GM12878 (cell line): ENCODE data around the gene ZDHHC14. TPM values are rescaled to one million over a fixed set of nuclear protein-coding genes. Genes with fewer than 3 reads are reported as not detected.

Experiments used
- ATAC-seq: fragments of 200-7000 bp; cut with Tn5 transposase; 3 replicates; pipeline ENCODE4 v1.9.1; 2020; ENCODE audit warnings: mild to moderate bottlenecking, moderate library complexity
- BruUV-seq: library from RNA; stranded (reverse); fragments of 400-500 nt; replicated peaks from 2 replicates; lab custom pipeline; 2021; lab: Mats Ljungman, UMichigan
- CTCF ChIA-PET: fragments of 300-600 bp; sonication (Branson Sonifier 250); formaldehyde crosslinking; extraction: SDS; loops from one replicate; lab custom pipeline; 2021; ENCODE audit warnings: inconsistent platforms; lab: Yijun Ruan, JAX
- POLR2A ChIA-PET: fragments of 350-600 bp; formaldehyde crosslinking; extraction: SDS; loops from one replicate; lab custom pipeline; 2021; ENCODE audit warnings: inconsistent platforms; lab: Charles Lee
- RAD21 ChIA-PET: fragments of 300-600 bp; sonication (Branson Sonifier 250); formaldehyde crosslinking; loops from one replicate; lab custom pipeline; 2023; ENCODE audit warnings: antibody characterized with exemption; ENCODE audit not compliant: unreplicated experiment; lab: Charles Lee
- SMC1A ChIA-PET: fragments of 300-600 bp; sonication (Branson Sonifier 250); formaldehyde crosslinking; loops from one replicate; lab custom pipeline; 2023; ENCODE audit not compliant: unreplicated experiment, uncharacterized antibody; lab: Charles Lee
- DNase-seq: peaks from one replicate; pipeline ENCODE4 v3.0.0-alpha.2; 2011; ENCODE audit warnings: low read depth, low spot score
- FAIRE-seq: peaks from 3 replicates; lab custom pipeline; 2011; peaks lifted over from hg19 to GRCh38; lab: Jason Lieb, UNC
- H2AFZ ChIP-seq: 2 replicates; pipeline ENCODE4 v1.6.0; 2011; ENCODE audit warnings: low read depth, low read length, control low read depth; ENCODE audit not compliant: control insufficient read depth
- H3K27ac ChIP-seq: 2 replicates; pipeline ENCODE4 v1.5.1; 2011; ENCODE audit warnings: control low read depth; ENCODE audit not compliant: control insufficient read depth, insufficient read depth
- H3K27me3 ChIP-seq, 2 experiments: replicated peaks in 1 of 2; 2 replicates each; pipeline versions ENCODE4 v1.6.0 to v1.6.1; 2011; ENCODE audit warnings: low read length in 1 of 2; ENCODE audit not compliant: control insufficient read depth in 2 of 2, insufficient read depth in 2 of 2
- H3K36me3 ChIP-seq, 2 experiments: 2 replicates each; pipeline ENCODE4 v1.5.1; 2011; ENCODE audit warnings: low read length in 1 of 2; ENCODE audit not compliant: control insufficient read depth in 2 of 2, insufficient read depth in 2 of 2
- H3K4me1 ChIP-seq: 2 replicates; pipeline ENCODE4 v1.6.1; 2011; ENCODE audit warnings: mild to moderate bottlenecking, low read length, moderate library complexity, mixed read lengths; ENCODE audit not compliant: control insufficient read depth, insufficient read depth
- H3K4me2 ChIP-seq: 2 replicates; pipeline ENCODE4 v1.6.0; 2011; ENCODE audit warnings: control low read depth; ENCODE audit not compliant: control insufficient read depth, insufficient read depth
- H3K4me3 ChIP-seq: fragments of 200-600 bp; sonication (generic); 2 replicates; pipeline ENCODE4 v1.5.1; 2016
- H3K79me2 ChIP-seq: 2 replicates; pipeline ENCODE4 v1.6.0; 2011; ENCODE audit warnings: low read length; ENCODE audit not compliant: control insufficient read depth, insufficient read depth
- H3K9ac ChIP-seq: 2 replicates; pipeline ENCODE4 v1.8.0; 2011; ENCODE audit warnings: low read length, control low read depth, mixed read lengths; ENCODE audit not compliant: control insufficient read depth, insufficient read depth
- H3K9me3 ChIP-seq: replicated peaks from 3 replicates; pipeline ENCODE4 v1.5.1; 2011; ENCODE audit warnings: mild to moderate bottlenecking, low read length; ENCODE audit not compliant: control insufficient read depth, insufficient read depth
- H4K20me1 ChIP-seq: 2 replicates; pipeline ENCODE4 v1.6.0; 2011; ENCODE audit not compliant: control insufficient read depth, insufficient read depth
- BCL11A ChIP-seq: IDR thresholded peaks from 2 replicates; pipeline ENCODE4 v1.6.1; 2011; ENCODE audit warnings: low read depth, low read length
- BCLAF1 ChIP-seq: fragments of 450-650 bp; IDR thresholded peaks from 2 replicates; pipeline ENCODE4 v1.6.1; 2017; ENCODE audit warnings: antibody characterized with exemption, mild to moderate bottlenecking, moderate library complexity
- GATAD2B ChIP-seq: fragments of 450-650 bp; conservative IDR thresholded peaks from 2 replicates; pipeline ENCODE4 v1.6.1; 2017; ENCODE audit warnings: low read depth, mild to moderate bottlenecking, moderate library complexity
- JUNB ChIP-seq: IDR thresholded peaks from 2 replicates; pipeline ENCODE4 v1.6.1; 2016; ENCODE audit warnings: antibody characterized with exemption, mild to moderate bottlenecking
- KAT2A ChIP-seq: conservative IDR thresholded peaks from 2 replicates; pipeline ENCODE4 v1.6.1; 2011; ENCODE audit warnings: low read depth, low read length; ENCODE audit not compliant: control insufficient read depth
- NKRF ChIP-seq: fragments of 450-650 bp; conservative IDR thresholded peaks from 2 replicates; pipeline ENCODE4 v1.6.1; 2017; ENCODE audit warnings: mild to moderate bottlenecking, moderate library complexity
- ZBTB4 ChIP-seq: fragments of 450-650 bp; formaldehyde crosslinking; IDR thresholded peaks from 2 replicates; pipeline ENCODE4 v1.4.0; 2022; ENCODE audit warnings: mild to moderate bottlenecking, moderate library complexity
- ZNF384 ChIP-seq: IDR thresholded peaks from 2 replicates; pipeline ENCODE4 v1.6.1; 2012; ENCODE audit warnings: low read depth, mild to moderate bottlenecking, low read length, improper control_type of control experiment, borderline replicate concordance
- ZSCAN29 ChIP-seq: fragments of 450-650 bp; IDR thresholded peaks from 2 replicates; pipeline ENCODE4 v1.6.1; 2017; ENCODE audit warnings: mild to moderate bottlenecking, moderate library complexity
- WGBS: methylation state at CpG from one replicate; pipeline ENCODE4 v1.1.6; 2016; ENCODE audit warnings: low lambda C conversion rate; ENCODE audit not compliant: insufficient replicate concordance, insufficient coverage; ENCODE audit errors: missing lambda C conversion rate; 5-methylcytosine and 5-hydroxymethylcytosine counted together
- in situ Hi-C: fragments of 300-500 bp; cut with MboI; formaldehyde crosslinking; loops from 9 replicates; pipeline ENCODE4 v1.14.3; 2018; ENCODE audit warnings: mixed read lengths
- intact Hi-C: fragments of 100-400 bp; cut with micrococcal nuclease; formaldehyde crosslinking; loops from one replicate; pipeline ENCODE4 v1.14.2; 2022; ENCODE audit not compliant: unreplicated experiment
- polyA plus RNA-seq, 11 experiments: library from polyadenylated mRNA; depleted of rRNA in 4 of 11; unstranded in 6 of 11; stranded (reverse) in 5 of 11; fragments of >200 nt; fragmentation: Nextera tagmentation in 4 of 11; fragmentation: Illumina TruSeq in 1 of 11; extraction: Ambion mirVana in 4 of 11; extraction: Trizol in 1 of 11; gene quantifications; 1 replicate in 1 of 11; 2 replicates in 10 of 11; pipeline versions ENCODE4 v1.2.1 to v1.2.3, GENCODE V29; 2011 to 2016; ENCODE audit warnings: inconsistent platforms in 2 of 11, missing spikeins in 2 of 11, low read depth in 1 of 11
- total RNA-seq, 4 experiments: library from RNA; depleted of rRNA in 3 of 4; stranded (reverse); fragments of >200 nt in 3 of 4; fragmentation: Illumina TruSeq in 1 of 4; extraction: Trizol in 1 of 4; gene quantifications; 2 replicates each; pipeline versions ENCODE4 v1.2.1 to v1.2.3, GENCODE V29; 2013 to 2021

The ZDHHC14 gene
- total and polyA plus RNA-seq, 10 of the 15 experiments (the other 5 are each of a cell fraction or from before 2014, with no cell fraction given): 0.15 to 16.0 (median 0.76) TPM; not detected in 1

- whole genome bisulfite sequencing: 75% methylated on average over 8 of the region's 8 CpGs
- no peaks in the 10 kb centered on the region for H3K79me2 ChIP-seq
- H3K9me3 ChIP-seq: no peaks in the 10 kb centered on the region; the same call in 2 of the 3 replicates
- TF ChIP-seq ZSCAN29 (no peak), ZBTB4 (CRISPR knock-in tag) (no peak)
- BruUV-seq: no TSS peak
- H3K9ac ChIP-seq: no peak overlapping the region
- DNase-seq (no peak), ATAC-seq (no peak), FAIRE-seq (no peak)
- H3K4me3 ChIP-seq: no peak overlapping the region
- in situ Hi-C loops: loop anchor here (5.0 kb wide), 1 partner anchor 352 kb away; the partner anchor contains the start of gene TMEM242
- H3K36me3 ChIP-seq: no peaks in the 10 kb centered on the region; a peak in 1 of 4 replicates
- peaks cover 0 to 2% of the 10 kb centered on the region in 2 experiments; a peak in 1 of 4 replicates for H3K27me3 ChIP-seq
- no peak overlapping the region for H3K27ac ChIP-seq
- ChIA-PET SMC1A (no interaction called here), CTCF (no interaction called here), POLR2A (no interaction called here), RAD21 (no interaction called here)
- intact Hi-C loops: no loop called here
- H2AFZ ChIP-seq: no peak overlapping the region
- H3K4me2 ChIP-seq: no peak overlapping the region
- H4K20me1 ChIP-seq: no peaks in the 10 kb centered on the region
- H3K4me1 ChIP-seq: no peaks in the 10 kb centered on the region
Observed at GRCh38 chr6:157674061-157674460, 293.1 kb downstream of the ZDHHC14 start.

- intact Hi-C loops: no loop called here
- ChIA-PET CTCF (no interaction called here), POLR2A (no interaction called here), RAD21 (no interaction called here), SMC1A (interaction anchor here (0.6 to 1.4 kb wide), 2 partner anchors 10 to 40 kb away, joined by 3 to 4 read pairs; no protein-coding TSS in a partner anchor)
- Histone ChIP-seq H3K79me2 (no peaks in the 10 kb centered on the region), H3K4me3 (no peak overlapping the region), H2AFZ (no peak overlapping the region), H4K20me1 (no peaks in the 10 kb centered on the region), H3K27ac (no peak overlapping the region), H3K4me1 (no peaks in the 10 kb centered on the region), H3K9ac (no peak overlapping the region), H3K27me3 (no peaks in the 10 kb centered on the region; a peak in 1 of 4 replicates), H3K4me2 (no peak overlapping the region), H3K9me3 (no peaks in the 10 kb centered on the region; the same call in 2 of the 3 replicates), H3K36me3 (no peaks in the 10 kb centered on the region; a peak in 1 of 4 replicates)
- BruUV-seq: no TSS peak
- no peak for FAIRE-seq
- 64% methylated on average over 7 of the region's 7 CpGs for WGBS
- no peak for DNase-seq
- no peak for ATAC-seq
- in situ Hi-C loops: no loop called here
- no peak for TF ChIP-seq BCLAF1
- no peak for TF ChIP-seq NKRF
- TF ChIP-seq ZNF384: no peak
- no peak for TF ChIP-seq GATAD2B
- TF ChIP-seq BCL11A: no peak
- TF ChIP-seq JUNB: no peak
- no peak for TF ChIP-seq KAT2A
Observed at GRCh38 chr6:157675831-157676230, 294.8 kb downstream of the ZDHHC14 start.
